ENCODE results near the gene PDE7B.

- TF ChIP-seq POLR2AphosphoS5 (IDR thresholded peaks at IDR 0.05; ENCODE audit: low read depth, low read length) (no peak), POLR2A (IDR thresholded peaks at IDR 0.05; ENCODE audit: low read depth, low read length) (no peak), TAF1 (IDR thresholded peaks at IDR 0.05; ENCODE audit: low read depth, low read length) (no peak), POU2F2 (IDR thresholded peaks at IDR 0.05; ENCODE audit: low read depth, low read length) (no peak), SPI1 (IDR thresholded peaks at IDR 0.05; ENCODE audit: low read depth, low read length) (no peak), PAX5 (IDR thresholded peaks at IDR 0.05; ENCODE audit: insufficient read depth, low read length, severe bottlenecking) (no peak)
These were observed 323.0 kb downstream of the PDE7B start for GRCh38 chr6:136174510-136174909.
